ENCODE results near the gene LAGE3. TPM values are rescaled to one million over a fixed set of nuclear protein-coding genes. Genes with fewer than 3 reads are reported as not detected.

Gene LAGE3
- total RNA-seq, 1 donor from 2014 or later, result 8.8 TPM

- no peak for TF ChIP-seq CTCF (IDR thresholded peaks at IDR 0.05; ENCODE audit: partially characterized antibody, unreplicated experiment)
- Mint-ChIP-seq H3K4me1 (ENCODE audit: low read depth, unreplicated experiment) (no peaks in the 10 kb centered on the region), H3K27me3 (ENCODE audit: unreplicated experiment) (no peaks in the 10 kb centered on the region), H3K4me3 (ENCODE audit: unreplicated experiment) (no peak overlapping the region), H3K9me3 (ENCODE audit: unreplicated experiment) (no peaks in the 10 kb centered on the region), H3K36me3 (ENCODE audit: unreplicated experiment) (no peaks in the 10 kb centered on the region), H3K27ac (ENCODE audit: unreplicated experiment) (no peak overlapping the region)
- DNase-seq, result no peak
Measured at GRCh38 chrX:154495472-154495922, 16.4 kb upstream of the LAGE3 start.

- no peak for TF ChIP-seq CTCF (IDR thresholded peaks at IDR 0.05; ENCODE audit: partially characterized antibody, unreplicated experiment)
- Mint-ChIP-seq H3K4me1 (ENCODE audit: low read depth, unreplicated experiment) (no peaks in the 10 kb centered on the region), H3K36me3 (ENCODE audit: unreplicated experiment) (no peaks in the 10 kb centered on the region), H3K27me3 (ENCODE audit: unreplicated experiment) (no peaks in the 10 kb centered on the region), H3K4me3 (ENCODE audit: unreplicated experiment) (no peak overlapping the region), H3K27ac (ENCODE audit: unreplicated experiment) (no peak overlapping the region), H3K9me3 (ENCODE audit: unreplicated experiment) (peaks cover 1% of the 10 kb centered on the region)
- DNase-seq, result no peak
Measured at GRCh38 chrX:154494715-154495114, 15.6 kb upstream of the LAGE3 start.

GRCh38 chrX:154490414-154491083 is 11.5 kb upstream of the LAGE3 start, which contains the start of gene SLC10A3:
Gene SLC10A3, minus strand, starts transcription at chrX:154490629. Its CDS starts 1,689 bp downstream, at chrX:154488940.
- peak within 1 kb of the TSS; percentile 85 for H3K4me3 Mint-ChIP-seq (ENCODE audit: unreplicated experiment)
- H3K4me1 Mint-ChIP-seq (ENCODE audit: low read depth, unreplicated experiment), result no peaks in the 10 kb centered on the region
- H3K27ac Mint-ChIP-seq (ENCODE audit: unreplicated experiment), result peak within 1 kb of the TSS; percentile 88
- H3K27me3 Mint-ChIP-seq (ENCODE audit: unreplicated experiment), result no peaks in the 10 kb centered on the region
- H3K36me3 Mint-ChIP-seq (ENCODE audit: unreplicated experiment), result no peaks in the 10 kb centered on the region
- H3K9me3 Mint-ChIP-seq (ENCODE audit: unreplicated experiment), result peaks cover 4% of the 10 kb centered on the region
- no peak for TF ChIP-seq CTCF (IDR thresholded peaks at IDR 0.05; ENCODE audit: partially characterized antibody, unreplicated experiment)
- peak; percentile 90 for DNase-seq

GRCh38 chrX:154490021-154490413 is 10.9 kb upstream of the LAGE3 start:
- no peaks in the 10 kb centered on the region for H3K36me3 Mint-ChIP-seq (ENCODE audit: unreplicated experiment)
- H3K27me3 Mint-ChIP-seq (ENCODE audit: unreplicated experiment), result no peaks in the 10 kb centered on the region
- peak overlapping the region; percentile 55 for H3K27ac Mint-ChIP-seq (ENCODE audit: unreplicated experiment)
- H3K4me1 Mint-ChIP-seq (ENCODE audit: low read depth, unreplicated experiment), result no peaks in the 10 kb centered on the region
- peaks cover 4% of the 10 kb centered on the region for H3K9me3 Mint-ChIP-seq (ENCODE audit: unreplicated experiment)
- H3K4me3 Mint-ChIP-seq (ENCODE audit: unreplicated experiment), result peak overlapping the region; percentile 85
- DNase-seq, result no peak
- TF ChIP-seq CTCF (IDR thresholded peaks at IDR 0.05; ENCODE audit: partially characterized antibody, unreplicated experiment), result no peak

GRCh38 chrX:154489182-154489581 is 10.1 kb upstream of the LAGE3 start:
- Mint-ChIP-seq H3K27ac (ENCODE audit: unreplicated experiment) (no peak overlapping the region), H3K4me3 (ENCODE audit: unreplicated experiment) (peak overlapping the region; percentile 85)

More at GRCh38 chrX:154489182-154489581, 10.1 kb upstream of the LAGE3 start:
- Mint-ChIP-seq H3K36me3 (ENCODE audit: unreplicated experiment) (no peaks in the 10 kb centered on the region), H3K27me3 (ENCODE audit: unreplicated experiment) (no peaks in the 10 kb centered on the region), H3K4me1 (ENCODE audit: low read depth, unreplicated experiment) (no peaks in the 10 kb centered on the region), H3K9me3 (ENCODE audit: unreplicated experiment) (peaks cover 4% of the 10 kb centered on the region)
- TF ChIP-seq CTCF (IDR thresholded peaks at IDR 0.05; ENCODE audit: partially characterized antibody, unreplicated experiment), result no peak
- no peak for DNase-seq

Data from glutamatergic neuron (in vitro differentiated cells).